Mucosa of descending colon (tissue), 3 donors: ENCODE measurements around the gene STOML2. TPM values are rescaled to one million over a fixed set of nuclear protein-coding genes. Genes with fewer than 3 reads are reported as not detected.

Experiments used
- ATAC-seq: fragments of 200-7000 bp; cut with Tn5 transposase; one replicate; pipeline ENCODE4 v1.9.1; 2020; ENCODE audit warnings: mild to moderate bottlenecking, moderate library complexity
- DNase-seq, 3 donors: peaks; one replicate each; pipeline ENCODE4 v3.0.0-alpha.2; 2020
- H3K36me3 ChIP-seq: fragments of 200-600 bp; one replicate; pipeline ENCODE4 v1.8.0; 2021; ENCODE audit warnings: low read depth, mild to moderate bottlenecking
- H3K4me1 ChIP-seq: fragments of 200-600 bp; one replicate; pipeline ENCODE4 v1.8.0; 2021; ENCODE audit warnings: low read depth, mild to moderate bottlenecking
- H3K4me3 ChIP-seq: fragments of 200-600 bp; one replicate; pipeline ENCODE4 v1.8.0; 2021; ENCODE audit warnings: mild to moderate bottlenecking
- H3K9me3 ChIP-seq: fragments of 200-600 bp; one replicate; pipeline ENCODE4 v1.8.0; 2021; ENCODE audit warnings: mild to moderate bottlenecking
- CTCF ChIP-seq: fragments of 200-600 bp; IDR thresholded peaks from one replicate; pipeline ENCODE4 v1.8.0; 2022; ENCODE audit warnings: antibody characterized with exemption, mild to moderate bottlenecking
- intact Hi-C, 2 donors: fragments of 100-400 bp; cut with DNase I in 1 of 2; cut with micrococcal nuclease in 1 of 2; formaldehyde crosslinking; loops; one replicate each; pipeline versions ENCODE4 v1.11.0 to v1.11.1; 2022; cut with DNase I, micrococcal nuclease
- total RNA-seq, 3 donors: library from RNA; stranded (reverse); fragmentation: NEBNext Ultra II Directional in 2 of 3; extraction: Animal tissue kit (Norgen Biotek cat#: 25700) in 2 of 3; gene quantifications; one replicate each; pipeline versions ENCODE4 v1.2.1 to v1.2.4, GENCODE V29; 2021 to 2023
- donor health status: DM: no; HTN: no; CAD: no; lungs with moderate emphysema.
- donor health status: DM: no; HTN: no; CAD: no.
- donor health status: DM: no; HTN: yes; CAD: no.

The STOML2 gene
- total RNA-seq, 3 donors from 2014 or later = 96.3 to 109 (median 100) TPM

- TF ChIP-seq CTCF = no peak
- H3K9me3 ChIP-seq = no peaks in the 10 kb centered on the region
- ATAC-seq (no peak), DNase-seq (no peak)
- H3K4me3 ChIP-seq = no peak overlapping the region
- peaks cover 32% of the 10 kb centered on the region for H3K4me1 ChIP-seq
- no peaks in the 10 kb centered on the region for H3K36me3 ChIP-seq
- intact Hi-C loops = loop anchor here in 1 of 2 donors (10.0 kb wide), 1 partner anchor 364 kb away; no protein-coding TSS in a partner anchor
Observed at GRCh38 chr9:35110327-35110761, 7.4 kb upstream of the STOML2 start.

- DNase-seq (no peak), ATAC-seq (no peak)
- no peaks in the 10 kb centered on the region for H3K9me3 ChIP-seq
- H3K4me3 ChIP-seq = no peak overlapping the region
- H3K36me3 ChIP-seq = no peaks in the 10 kb centered on the region
- H3K4me1 ChIP-seq = peaks cover 20% of the 10 kb centered on the region
- TF ChIP-seq CTCF = no peak
- intact Hi-C loops = no loop called here
Observed at GRCh38 chr9:35108946-35109575, 6.1 kb upstream of the STOML2 start.

GRCh38 chr9:35108461-35108860 lies 5.5 kb upstream of the STOML2 start:
- TF ChIP-seq CTCF = no peak
- H3K4me1 ChIP-seq = peaks cover 14% of the 10 kb centered on the region
- DNase-seq = no peak
- no peak for ATAC-seq
- H3K4me3 ChIP-seq = no peak overlapping the region
- intact Hi-C loops = no loop called here
- H3K9me3 ChIP-seq = no peaks in the 10 kb centered on the region
- no peaks in the 10 kb centered on the region for H3K36me3 ChIP-seq

- no peaks in the 10 kb centered on the region for H3K36me3 ChIP-seq
- peaks cover 11% of the 10 kb centered on the region for H3K4me1 ChIP-seq
- H3K9me3 ChIP-seq = no peaks in the 10 kb centered on the region
- no peak overlapping the region for H3K4me3 ChIP-seq
- no peak for ATAC-seq
- no peak for DNase-seq
- intact Hi-C loops = no loop called here
- no peak for TF ChIP-seq CTCF
Observed at GRCh38 chr9:35107297-35108290, 4.7 kb upstream of the STOML2 start.

- no peaks in the 10 kb centered on the region for H3K36me3 ChIP-seq
- intact Hi-C loops = no loop called here
- peaks cover 15% of the 10 kb centered on the region for H3K4me1 ChIP-seq
- ATAC-seq = no peak
- no peak for TF ChIP-seq CTCF
- no peak overlapping the region for H3K4me3 ChIP-seq
- no peaks in the 10 kb centered on the region for H3K9me3 ChIP-seq
- DNase-seq = no peak
Observed at GRCh38 chr9:35106343-35106730, 3.4 kb upstream of the STOML2 start.
